Nephron progenitor cell (in vitro differentiated cells): Measurements from ENCODE around the gene NME9.

ENCODE experiments used
- DNase-seq: peaks from one replicate; pipeline ENCODE4 v3.0.0; 2021
- H3K27ac Mint-ChIP-seq: 2 replicates; pipeline ENCODE4 v1.8.0; 2021; ENCODE audit warnings: mild to moderate bottlenecking, moderate library complexity, mixed read lengths
- H3K27me3 Mint-ChIP-seq: 2 replicates; pipeline ENCODE4 v1.8.0; 2021; ENCODE audit warnings: mild to moderate bottlenecking, low read depth, mixed read lengths; ENCODE audit not compliant: poor library complexity
- H3K36me3 Mint-ChIP-seq: 2 replicates; pipeline ENCODE4 v1.8.0; 2021; ENCODE audit warnings: low read depth, mixed read lengths
- H3K4me1 Mint-ChIP-seq: 2 replicates; pipeline ENCODE4 v1.8.0; 2021; ENCODE audit warnings: mixed read lengths
- H3K4me3 Mint-ChIP-seq: 2 replicates; pipeline ENCODE4 v1.8.0; 2021; ENCODE audit warnings: mild to moderate bottlenecking, moderate library complexity, mixed read lengths
- H3K9me3 Mint-ChIP-seq: 2 replicates; pipeline ENCODE4 v1.8.0; 2021; ENCODE audit warnings: mild to moderate bottlenecking, moderate library complexity, mixed read lengths
- CTCF ChIP-seq: fragments of 200-600 bp; sonication (generic); IDR thresholded peaks from 2 replicates; pipeline ENCODE4 v1.5.0; 2021; ENCODE audit warnings: antibody characterized with exemption

The NME9 gene

GRCh38 chr3:138281561-138281960 lies 48.1 kb downstream of the NME9 start:
- H3K27me3 Mint-ChIP-seq: no peaks in the 10 kb centered on the region
- H3K4me3 Mint-ChIP-seq: no peak overlapping the region
- H3K4me1 Mint-ChIP-seq: peaks cover 16% of the 10 kb centered on the region
- H3K27ac Mint-ChIP-seq: no peak overlapping the region
- DNase-seq: no peak
- H3K9me3 Mint-ChIP-seq: no peaks in the 10 kb centered on the region
- H3K36me3 Mint-ChIP-seq: peaks cover 23% of the 10 kb centered on the region
- no peak for TF ChIP-seq CTCF

GRCh38 chr3:138271189-138271794 lies 58.4 kb downstream of the NME9 start:
- Mint-ChIP-seq H3K4me3 (no peak overlapping the region), H3K27me3 (no peaks in the 10 kb centered on the region), H3K27ac (peak overlapping the region; percentile 23), H3K9me3 (no peaks in the 10 kb centered on the region), H3K36me3 (peaks cover 48% of the 10 kb centered on the region), H3K4me1 (no peaks in the 10 kb centered on the region)
- no peak for TF ChIP-seq CTCF
- DNase-seq: no peak

GRCh38 chr3:138270245-138270644 lies 59.4 kb downstream of the NME9 start:
- TF ChIP-seq CTCF: no peak
- peaks cover 52% of the 10 kb centered on the region for H3K36me3 Mint-ChIP-seq
- no peaks in the 10 kb centered on the region for H3K27me3 Mint-ChIP-seq
- DNase-seq: no peak
- no peaks in the 10 kb centered on the region for H3K9me3 Mint-ChIP-seq
- H3K27ac Mint-ChIP-seq: no peak overlapping the region
- H3K4me1 Mint-ChIP-seq: no peaks in the 10 kb centered on the region
- H3K4me3 Mint-ChIP-seq: no peak overlapping the region

GRCh38 chr3:138267083-138267482 lies 62.6 kb downstream of the NME9 start:
- Mint-ChIP-seq H3K4me1 (no peaks in the 10 kb centered on the region), H3K27me3 (no peaks in the 10 kb centered on the region), H3K27ac (no peak overlapping the region), H3K9me3 (no peaks in the 10 kb centered on the region), H3K36me3 (peaks cover 26% of the 10 kb centered on the region), H3K4me3 (no peak overlapping the region)
- DNase-seq: no peak
- no peak for TF ChIP-seq CTCF

GRCh38 chr3:138265745-138266144 lies 63.9 kb downstream of the NME9 start:
- DNase-seq: no peak
- no peak for TF ChIP-seq CTCF
- Mint-ChIP-seq H3K27ac (no peak overlapping the region), H3K4me3 (no peak overlapping the region), H3K36me3 (peaks cover 17% of the 10 kb centered on the region), H3K9me3 (no peaks in the 10 kb centered on the region), H3K27me3 (no peaks in the 10 kb centered on the region), H3K4me1 (no peaks in the 10 kb centered on the region)

GRCh38 chr3:138263104-138263503 lies 66.5 kb downstream of the NME9 start:
- Mint-ChIP-seq H3K9me3 (no peaks in the 10 kb centered on the region), H3K27me3 (no peaks in the 10 kb centered on the region), H3K4me1 (no peaks in the 10 kb centered on the region), H3K36me3 (peaks cover 13% of the 10 kb centered on the region), H3K27ac (no peak overlapping the region), H3K4me3 (no peak overlapping the region)
- no peak for TF ChIP-seq CTCF
- DNase-seq: no peak
